IPS-NIHi7 (cell line): ENCODE data around the gene ZDHHC20.
A peak's percentile ranks its signal among the peaks of the same experiment; 100 is the strongest.

ENCODE experiments used
- DNase-seq: peaks from one replicate; pipeline ENCODE4 v3.0.0; 2012; ENCODE audit warnings: mixed read lengths; ENCODE audit errors: extremely low spot score

The ZDHHC20 gene

GRCh38 chr13:21326155-21327031, 132.7 kb downstream of the ZDHHC20 start:
- DNase-seq, result peak; percentile 69

DNA sequence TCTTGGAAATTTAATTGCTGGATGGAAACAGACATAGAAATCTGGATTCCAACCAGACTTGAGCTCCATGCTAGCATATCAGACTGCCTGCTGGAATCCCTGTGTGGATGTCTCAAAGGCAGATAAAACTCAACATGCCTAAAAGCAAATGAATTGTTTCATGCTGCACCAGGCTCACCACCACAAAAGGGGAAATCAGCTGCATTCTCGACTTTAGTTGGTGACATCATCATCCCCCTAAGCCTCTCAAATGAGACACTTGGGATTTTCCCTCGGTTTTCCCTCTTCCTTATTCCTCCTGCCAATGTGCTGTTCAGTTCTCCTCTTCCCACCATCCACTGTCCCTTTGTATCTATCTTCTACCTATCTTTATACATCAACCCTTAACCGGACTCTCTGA, 134.3 kb downstream of the ZDHHC20 start:
- DNase-seq, result no peak

- DNase-seq, result no peak
Measured at GRCh38 chr13:21322988-21323387, 136.1 kb downstream of the ZDHHC20 start.
